Astrocyte (in vitro differentiated cells and primary cell): ENCODE data around the gene LCLAT1. TPM values are rescaled to one million over a fixed set of nuclear protein-coding genes. Genes with fewer than 3 reads are reported as not detected.

Experiments used
- DNase-seq: peaks from one replicate; pipeline ENCODE4 v3.0.0-alpha.2; 2010; ENCODE audit warnings: low read depth
- FAIRE-seq: peaks from 2 replicates; lab custom pipeline; 2011; peaks lifted over from hg19 to GRCh38; lab: Jason Lieb, UNC
- H2AFZ ChIP-seq: 2 replicates; pipeline ENCODE4 v1.6.0; 2012; ENCODE audit warnings: low read depth, low read length, inconsistent platforms
- H3K27ac ChIP-seq: 2 replicates; pipeline ENCODE4 v1.5.1; 2011; ENCODE audit warnings: low read depth, low read length, inconsistent platforms
- H3K27me3 ChIP-seq: 2 replicates; pipeline ENCODE4 v1.6.0; 2011; ENCODE audit warnings: low read length, inconsistent platforms; ENCODE audit not compliant: insufficient read depth
- H3K36me3 ChIP-seq: 2 replicates; pipeline ENCODE4 v1.5.1; 2011; ENCODE audit warnings: low read length, inconsistent platforms; ENCODE audit not compliant: insufficient read depth
- H3K4me1 ChIP-seq: 2 replicates; pipeline ENCODE4 v1.5.1; 2011; ENCODE audit warnings: low read length, inconsistent platforms; ENCODE audit not compliant: insufficient read depth
- H3K4me2 ChIP-seq: 2 replicates; pipeline ENCODE4 v1.6.0; 2012; ENCODE audit warnings: low read length, inconsistent platforms
- H3K4me3 ChIP-seq: 2 replicates; pipeline ENCODE4 v1.5.1; 2011; ENCODE audit warnings: low read depth, mild to moderate bottlenecking, low read length, inconsistent platforms; ENCODE audit not compliant: insufficient read depth
- H3K79me2 ChIP-seq: 2 replicates; pipeline ENCODE4 v1.6.0; 2012; ENCODE audit warnings: mild to moderate bottlenecking, low read length, inconsistent platforms; ENCODE audit not compliant: insufficient read depth
- H3K9ac ChIP-seq: 2 replicates; pipeline ENCODE4 v1.6.0; 2012; ENCODE audit warnings: mild to moderate bottlenecking, low read length, inconsistent platforms
- H3K9me3 ChIP-seq: 2 replicates; pipeline ENCODE4 v1.5.1; 2012; ENCODE audit warnings: low read depth, mild to moderate bottlenecking, low read length, inconsistent platforms; ENCODE audit not compliant: insufficient read depth
- H4K20me1 ChIP-seq: 2 replicates; pipeline ENCODE4 v1.6.0; 2012; ENCODE audit warnings: low read length, inconsistent platforms; ENCODE audit not compliant: insufficient read depth
- H3K27ac Mint-ChIP-seq: one replicate; pipeline ENCODE4 v1.8.0; 2021; ENCODE audit warnings: mild to moderate bottlenecking, mixed read lengths; ENCODE audit not compliant: unreplicated experiment
- H3K27me3 Mint-ChIP-seq: one replicate; pipeline ENCODE4 v1.8.0; 2021; ENCODE audit warnings: low read depth, mixed read lengths; ENCODE audit not compliant: unreplicated experiment
- H3K36me3 Mint-ChIP-seq: one replicate; pipeline ENCODE4 v1.8.0; 2021; ENCODE audit warnings: low read depth, mixed read lengths; ENCODE audit not compliant: unreplicated experiment
- H3K4me1 Mint-ChIP-seq: one replicate; pipeline ENCODE4 v1.8.0; 2021; ENCODE audit warnings: low read depth, mixed read lengths; ENCODE audit not compliant: unreplicated experiment
- H3K4me3 Mint-ChIP-seq: one replicate; pipeline ENCODE4 v1.8.0; 2021; ENCODE audit warnings: mild to moderate bottlenecking, moderate library complexity, mixed read lengths; ENCODE audit not compliant: unreplicated experiment
- H3K9me3 Mint-ChIP-seq: one replicate; pipeline ENCODE4 v1.8.0; 2021; ENCODE audit warnings: mild to moderate bottlenecking, mixed read lengths; ENCODE audit not compliant: unreplicated experiment
- EZH2 ChIP-seq: IDR thresholded peaks from 2 replicates; pipeline ENCODE4 v1.6.1; 2012; ENCODE audit warnings: mild to moderate bottlenecking, low read length, inconsistent platforms; ENCODE audit not compliant: insufficient read depth
- total RNA-seq: library from RNA; stranded (reverse); gene quantifications from 2 replicates; pipeline ENCODE4 v1.2.1, GENCODE V29; 2021
- TF ChIP-seq, protein P1 (sequence below): IDR thresholded peaks from 2 replicates; pipeline ENCODE4 v1.5.1; 2011; ENCODE audit warnings: low read depth, mild to moderate bottlenecking, inconsistent platforms, low read length, moderate library complexity; ENCODE audit not compliant: insufficient read depth

Gene LCLAT1
- total RNA-seq, 1 donor from 2014 or later = 17.5 TPM

DNA sequence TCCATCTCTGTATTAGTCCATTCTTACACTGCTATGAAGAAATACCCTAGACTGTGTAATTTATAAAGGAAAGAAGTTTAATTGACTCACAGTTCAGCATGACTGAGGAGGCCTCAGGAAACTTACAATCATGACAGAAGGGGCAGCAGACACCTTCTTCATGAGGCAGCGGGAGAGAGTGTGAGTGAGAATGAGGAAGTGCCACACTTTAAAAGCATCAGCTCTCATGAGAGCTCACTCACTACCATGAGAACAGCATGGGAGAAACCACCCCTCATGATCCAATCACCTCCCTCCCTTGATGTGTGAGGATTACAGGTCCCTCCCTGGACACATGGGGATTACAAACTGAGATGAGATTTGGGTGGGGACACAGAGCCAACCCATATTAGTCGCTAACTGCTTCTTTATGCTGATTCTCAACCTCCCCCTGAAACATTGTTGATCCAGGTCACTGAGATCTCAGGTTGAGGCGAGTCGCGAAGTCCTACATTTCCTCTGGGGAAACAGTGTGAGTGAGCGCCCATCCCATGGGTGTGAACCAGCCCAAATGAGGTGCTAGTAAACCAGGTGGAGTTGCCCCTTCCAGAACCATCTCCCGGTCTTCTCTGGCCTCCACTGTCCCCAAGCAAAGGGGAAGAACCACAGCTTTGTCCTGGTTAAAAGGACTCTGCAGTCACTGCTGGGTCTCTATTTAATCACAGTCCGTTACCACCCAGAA lies 236.3 kb downstream of the LCLAT1 start:
- no peaks in the 10 kb centered on the region for H4K20me1 ChIP-seq
- Mint-ChIP-seq H3K36me3 (peaks cover 2% of the 10 kb centered on the region), H3K27ac (no peak overlapping the region), H3K9me3 (peaks cover 5% of the 10 kb centered on the region), H3K4me3 (no peak overlapping the region), H3K4me1 (no peaks in the 10 kb centered on the region), H3K27me3 (peaks cover 6% of the 10 kb centered on the region)
- FAIRE-seq (no peak), DNase-seq (no peak)
- H2AFZ ChIP-seq = no peak overlapping the region
- no peaks in the 10 kb centered on the region for H3K36me3 ChIP-seq
- no peak overlapping the region for H3K27ac ChIP-seq
- no peak for TF ChIP-seq EZH2
- TF ChIP-seq, protein P1, sequence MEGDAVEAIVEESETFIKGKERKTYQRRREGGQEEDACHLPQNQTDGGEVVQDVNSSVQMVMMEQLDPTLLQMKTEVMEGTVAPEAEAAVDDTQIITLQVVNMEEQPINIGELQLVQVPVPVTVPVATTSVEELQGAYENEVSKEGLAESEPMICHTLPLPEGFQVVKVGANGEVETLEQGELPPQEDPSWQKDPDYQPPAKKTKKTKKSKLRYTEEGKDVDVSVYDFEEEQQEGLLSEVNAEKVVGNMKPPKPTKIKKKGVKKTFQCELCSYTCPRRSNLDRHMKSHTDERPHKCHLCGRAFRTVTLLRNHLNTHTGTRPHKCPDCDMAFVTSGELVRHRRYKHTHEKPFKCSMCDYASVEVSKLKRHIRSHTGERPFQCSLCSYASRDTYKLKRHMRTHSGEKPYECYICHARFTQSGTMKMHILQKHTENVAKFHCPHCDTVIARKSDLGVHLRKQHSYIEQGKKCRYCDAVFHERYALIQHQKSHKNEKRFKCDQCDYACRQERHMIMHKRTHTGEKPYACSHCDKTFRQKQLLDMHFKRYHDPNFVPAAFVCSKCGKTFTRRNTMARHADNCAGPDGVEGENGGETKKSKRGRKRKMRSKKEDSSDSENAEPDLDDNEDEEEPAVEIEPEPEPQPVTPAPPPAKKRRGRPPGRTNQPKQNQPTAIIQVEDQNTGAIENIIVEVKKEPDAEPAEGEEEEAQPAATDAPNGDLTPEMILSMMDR = no peak
- no peaks in the 10 kb centered on the region for H3K27me3 ChIP-seq
- H3K4me3 ChIP-seq = no peak overlapping the region
- no peaks in the 10 kb centered on the region for H3K79me2 ChIP-seq
- no peaks in the 10 kb centered on the region for H3K9me3 ChIP-seq
- no peak overlapping the region for H3K9ac ChIP-seq
- no peaks in the 10 kb centered on the region for H3K4me1 ChIP-seq
- H3K4me2 ChIP-seq = no peak overlapping the region

DNA sequence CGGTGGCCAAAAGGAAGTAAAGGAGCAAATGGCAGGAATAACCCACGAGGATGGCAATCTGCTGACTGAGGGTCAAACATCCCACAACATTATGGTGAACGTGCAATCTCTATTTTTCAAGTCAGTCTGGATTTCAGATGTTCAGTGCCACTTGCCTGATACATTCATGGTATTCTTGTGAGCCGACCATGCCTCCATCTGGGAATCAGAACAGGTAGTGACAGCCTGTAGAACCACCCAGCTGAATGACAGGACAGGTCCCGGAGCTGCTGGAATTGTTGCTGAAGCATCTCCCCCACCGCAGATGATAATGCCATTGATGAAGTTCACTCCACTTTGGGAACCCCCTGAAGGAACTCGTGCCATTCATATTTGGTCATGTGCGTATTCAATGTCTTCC lies 237.0 kb downstream of the LCLAT1 start:
- Histone ChIP-seq H3K4me1 (no peaks in the 10 kb centered on the region), H3K79me2 (no peaks in the 10 kb centered on the region), H3K27me3 (no peaks in the 10 kb centered on the region), H3K36me3 (no peaks in the 10 kb centered on the region), H3K4me3 (no peak overlapping the region), H3K9ac (no peak overlapping the region), H4K20me1 (no peaks in the 10 kb centered on the region), H3K9me3 (no peaks in the 10 kb centered on the region), H2AFZ (no peak overlapping the region), H3K27ac (no peak overlapping the region), H3K4me2 (no peak overlapping the region)
- Mint-ChIP-seq H3K4me3 (no peak overlapping the region), H3K4me1 (no peaks in the 10 kb centered on the region), H3K9me3 (peaks cover 5% of the 10 kb centered on the region), H3K36me3 (peaks cover 2% of the 10 kb centered on the region), H3K27ac (no peak overlapping the region), H3K27me3 (peaks cover 4% of the 10 kb centered on the region)
- DNase-seq (no peak), FAIRE-seq (no peak)
- TF ChIP-seq, protein P1 = no peak
- no peak for TF ChIP-seq EZH2

DNA sequence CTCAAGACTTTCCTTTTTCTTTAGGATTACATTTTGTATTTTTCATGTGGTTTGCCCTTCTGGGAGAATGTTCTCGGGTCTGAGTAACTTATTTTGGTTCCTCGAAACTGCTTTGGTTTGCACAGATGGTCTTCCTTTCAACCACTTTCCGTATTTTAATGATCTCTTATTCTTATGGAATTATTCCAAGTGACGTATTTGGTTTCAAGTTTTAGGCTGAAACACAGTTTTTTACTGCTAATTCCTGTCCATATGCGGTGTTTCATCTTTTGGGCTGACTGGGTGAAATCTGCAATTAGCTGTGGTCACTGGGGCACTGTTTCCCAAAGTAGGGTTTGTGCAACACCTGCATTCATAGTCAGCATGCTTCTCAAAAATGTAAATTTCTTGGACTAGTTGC lies 237.5 kb downstream of the LCLAT1 start:
- peaks cover 2% of the 10 kb centered on the region for H3K36me3 Mint-ChIP-seq
- DNase-seq (no peak), FAIRE-seq (no peak)
- no peak overlapping the region for H3K27ac Mint-ChIP-seq
- Histone ChIP-seq H4K20me1 (no peaks in the 10 kb centered on the region), H3K79me2 (no peaks in the 10 kb centered on the region), H3K4me3 (no peak overlapping the region), H3K4me2 (no peak overlapping the region), H3K36me3 (no peaks in the 10 kb centered on the region), H3K27ac (no peak overlapping the region), H3K9ac (no peak overlapping the region), H2AFZ (no peak overlapping the region), H3K9me3 (no peaks in the 10 kb centered on the region), H3K27me3 (no peaks in the 10 kb centered on the region), H3K4me1 (no peaks in the 10 kb centered on the region)
- peaks cover 4% of the 10 kb centered on the region for H3K27me3 Mint-ChIP-seq
- TF ChIP-seq, protein P1 = no peak
- TF ChIP-seq EZH2 = no peak
- no peaks in the 10 kb centered on the region for H3K4me1 Mint-ChIP-seq
- peaks cover 3% of the 10 kb centered on the region for H3K9me3 Mint-ChIP-seq
- H3K4me3 Mint-ChIP-seq = no peak overlapping the region
